SK-N-SH (cell line): Measurements from ENCODE around the gene VPS33B. TPM values are rescaled to one million over a fixed set of nuclear protein-coding genes. Genes with fewer than 3 reads are reported as not detected.
"Not testable (repeated sequence)": the region's sequence is repeated elsewhere in the genome, so short reads cannot be mapped to it uniquely, and the experiment has no call there.

Experiments used
- CTCF ChIA-PET: fragments of 300-600, 350-600 bp; formaldehyde crosslinking; extraction: SDS; loops from one replicate; lab custom pipeline; 2021; lab: Yijun Ruan, JAX
- POLR2A ChIA-PET: fragments of 350-600 bp; sonication (Branson Sonifier 250); formaldehyde crosslinking; extraction: SDS; loops from one replicate; lab custom pipeline; 2020; ENCODE audit warnings: antibody characterized with exemption, inconsistent platforms; lab: Yijun Ruan, JAX
- DNase-seq: peaks from one replicate; pipeline ENCODE4 v3.0.0; 2012
- H2AFZ ChIP-seq: fragments of 200-600 bp; sonication (generic); 2 replicates; pipeline ENCODE4 v1.8.1; 2016; ENCODE audit warnings: antibody characterized with exemption, mild to moderate bottlenecking, low read depth
- H3F3A ChIP-seq: fragments of 200-600 bp; sonication (generic); replicated peaks from 2 replicates; pipeline ENCODE3; 2016; ENCODE audit warnings: antibody characterized with exemption, mild to moderate bottlenecking; ENCODE audit not compliant: insufficient read depth
- H3K27ac ChIP-seq, 2 experiments: fragments of 200-500 bp in 1 of 2; fragments of 200-600 bp in 1 of 2; sonication (Bioruptor generic) in 1 of 2; sonication (generic), shearing (Covaris generic) in 1 of 2; 2 replicates each; pipeline versions ENCODE4 v1.5.1 to v1.6.1; 2014 to 2016; ENCODE audit warnings: low read depth in 2 of 2, inconsistent platforms in 1 of 2, low read length in 1 of 2, mild to moderate bottlenecking in 1 of 2, mixed read lengths in 1 of 2
- H3K27me3 ChIP-seq: fragments of 200-600 bp; sonication (generic), shearing (Covaris generic); 2 replicates; pipeline ENCODE4 v1.6.1; 2016; ENCODE audit warnings: mixed run types; ENCODE audit not compliant: insufficient read depth
- H3K36me3 ChIP-seq, 2 experiments: fragments of 200-500 bp in 1 of 2; fragments of 200-600 bp in 1 of 2; sonication (Bioruptor generic) in 1 of 2; sonication (generic) in 1 of 2; replicated peaks in 1 of 2; 2 replicates each; pipeline versions ENCODE3 to v1.5.1; 2014 to 2016; ENCODE audit warnings: low read length in 1 of 2, mild to moderate bottlenecking in 1 of 2; ENCODE audit not compliant: insufficient read depth in 2 of 2, control insufficient read depth in 1 of 2
- H3K4me1 ChIP-seq, 2 experiments: fragments of 200-500 bp in 1 of 2; fragments of 200-600 bp in 1 of 2; sonication (Bioruptor generic) in 1 of 2; sonication (generic), shearing (Covaris generic) in 1 of 2; 2 replicates each; pipeline versions ENCODE4 v1.5.1 to v1.6.1; 2014 to 2016; ENCODE audit warnings: low read depth in 1 of 2, low read length in 1 of 2, mixed run types in 1 of 2; ENCODE audit not compliant: insufficient read depth in 2 of 2, control insufficient read depth in 1 of 2
- H3K4me2 ChIP-seq: fragments of 200-600 bp; sonication (generic), shearing (Covaris generic); 2 replicates; pipeline ENCODE4 v1.6.1; 2017; ENCODE audit warnings: mixed run types
- H3K4me3 ChIP-seq, 2 experiments: fragments of 200-500 bp in 1 of 2; fragments of 200-600 bp in 1 of 2; sonication (Bioruptor generic) in 1 of 2; sonication (generic), shearing (Covaris generic) in 1 of 2; 2 replicates each; pipeline versions ENCODE4 v1.5.1 to v1.8.1; 2014 to 2016; ENCODE audit warnings: low read depth in 2 of 2, inconsistent platforms in 1 of 2, low read length in 1 of 2, mild to moderate bottlenecking in 1 of 2, mixed read lengths in 1 of 2, moderate library complexity in 1 of 2
- H3K79me2 ChIP-seq: fragments of 200-600 bp; sonication (generic); 2 replicates; pipeline ENCODE4 v1.8.1; 2017; ENCODE audit warnings: mild to moderate bottlenecking; ENCODE audit not compliant: insufficient read depth
- H3K9ac ChIP-seq: fragments of 200-600 bp; sonication (generic); 2 replicates; pipeline ENCODE4 v1.6.1; 2017; ENCODE audit warnings: mixed run types
- H3K9me2 ChIP-seq: fragments of 200-600 bp; sonication (generic); 2 replicates; pipeline ENCODE4 v1.6.1; 2017; ENCODE audit warnings: mixed run types
- H3K9me3 ChIP-seq: fragments of 200-600 bp; sonication (generic); 2 replicates; pipeline ENCODE4 v1.6.1; 2017; ENCODE audit warnings: mixed run types, mild to moderate bottlenecking, moderate library complexity
- H4K20me1 ChIP-seq: fragments of 200-600 bp; sonication (generic); 2 replicates; pipeline ENCODE4 v1.6.1; 2017; ENCODE audit warnings: mild to moderate bottlenecking, mixed run types; ENCODE audit not compliant: insufficient read depth
- ELF1 ChIP-seq: IDR thresholded peaks from 2 replicates; pipeline ENCODE4 v1.4.0; 2012
- EZH2phosphoT487 ChIP-seq: fragments of 200-600 bp; sonication (generic); IDR thresholded peaks from 2 replicates; pipeline ENCODE4 v1.6.1; 2017; ENCODE audit warnings: low read depth, mixed run types, mild to moderate bottlenecking, antibody characterized with exemption, moderate library complexity, borderline replicate concordance
- FOXJ3 ChIP-seq: sonication (generic); formaldehyde crosslinking; IDR thresholded peaks from 2 replicates; pipeline ENCODE4 v1.5.1; 2020; ENCODE audit warnings: mild to moderate bottlenecking, missing genetic modification reagents
- JUND ChIP-seq: IDR thresholded peaks from 2 replicates; pipeline ENCODE4 v1.4.0; 2012
- NRF1 ChIP-seq: IDR thresholded peaks from 2 replicates; pipeline ENCODE4 v1.6.1; 2012; ENCODE audit warnings: low read depth, mild to moderate bottlenecking, low read length
- RAD21 ChIP-seq: IDR thresholded peaks from 2 replicates; pipeline ENCODE4 v1.6.1; 2012; ENCODE audit warnings: mild to moderate bottlenecking, low read length
- RFX5 ChIP-seq: IDR thresholded peaks from 2 replicates; pipeline ENCODE4 v1.6.1; 2012; ENCODE audit warnings: mild to moderate bottlenecking, improper control_type of control experiment, low read length
- SIN3A ChIP-seq: IDR thresholded peaks from 2 replicates; pipeline ENCODE4 v1.6.1; 2012; ENCODE audit warnings: low read depth, mild to moderate bottlenecking, low read length, moderate library complexity, borderline replicate concordance
- SMC3 ChIP-seq: IDR thresholded peaks from 2 replicates; pipeline ENCODE4 v1.6.1; 2012; ENCODE audit warnings: low read depth, low read length, improper control_type of control experiment
- TAF1 ChIP-seq: IDR thresholded peaks from 2 replicates; pipeline ENCODE4 v1.6.1; 2012; ENCODE audit warnings: low read depth, mild to moderate bottlenecking, low read length, moderate library complexity, borderline replicate concordance
- TCF12 ChIP-seq: IDR thresholded peaks from 2 replicates; pipeline ENCODE4 v1.4.0; 2012
- TEAD4 ChIP-seq: IDR thresholded peaks from 2 replicates; pipeline ENCODE4 v1.4.0; 2012; ENCODE audit warnings: mild to moderate bottlenecking, borderline replicate concordance; ENCODE audit not compliant: insufficient read depth
- YY1 ChIP-seq: IDR thresholded peaks from 2 replicates; pipeline ENCODE4 v1.4.0; 2012; ENCODE audit warnings: low read depth, mild to moderate bottlenecking
- WGBS: methylation state at CpG from one replicate; pipeline ENCODE4 v1.1.6; 2017; ENCODE audit warnings: low lambda C conversion rate; 5-methylcytosine and 5-hydroxymethylcytosine counted together
- polyA plus RNA-seq, 3 experiments: library from polyadenylated mRNA; depleted of rRNA; stranded (reverse); fragments of >200 nt; gene quantifications; 2 replicates each; pipeline ENCODE4 v1.2.3, GENCODE V29; 2012
- TF ChIP-seq, protein P1 (sequence below): IDR thresholded peaks from 2 replicates; pipeline ENCODE4 v1.4.0; 2012; ENCODE audit warnings: low read depth, borderline replicate concordance
- TF ChIP-seq, protein P2 (sequence below): IDR thresholded peaks from 2 replicates; pipeline ENCODE4 v1.6.1; 2012; ENCODE audit warnings: mild to moderate bottlenecking, low read depth, low read length, moderate library complexity

The VPS33B gene
- polyA plus RNA-seq, 1 of the 3 experiments (the other 2 are of a cell fraction), result 16.6 TPM

DNA sequence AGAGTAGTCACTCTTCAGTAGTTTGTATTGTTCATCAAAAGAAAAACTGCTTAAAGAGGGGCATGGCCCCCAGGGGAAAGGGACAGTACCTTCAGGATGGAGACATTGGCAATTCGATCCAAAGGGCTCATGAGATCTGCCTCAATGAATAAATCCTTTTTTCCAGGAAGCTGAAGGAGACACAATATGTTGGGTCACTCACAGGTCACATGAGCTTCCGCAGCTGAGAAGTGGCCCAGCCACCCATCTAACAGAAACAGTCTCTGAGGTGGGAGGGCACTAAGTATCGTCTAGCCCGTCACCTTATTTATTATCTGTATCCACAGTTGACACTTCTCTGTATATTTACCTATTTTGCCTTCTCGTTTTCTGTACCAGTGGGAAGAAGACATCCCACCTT lies 4.7 kb downstream of the VPS33B start:
- no peaks in the 10 kb centered on the region for H3K27me3 ChIP-seq
- H4K20me1 ChIP-seq, result no peaks in the 10 kb centered on the region
- DNase-seq, result no peak
- no peak overlapping the region for H3K4me3 ChIP-seq
- CTCF ChIA-PET, result interaction anchor here (0.8 to 3.1 kb wide), 2 partner anchors 32 to 84 kb away, joined by 4 to 12 read pairs; partner anchors contain the start of gene HDDC3
- no peak overlapping the region for H3K27ac ChIP-seq
- no peaks in the 10 kb centered on the region for H3K9me2 ChIP-seq
- POLR2A ChIA-PET, result no interaction called here
- peaks cover 5% of the 10 kb centered on the region for H3F3A ChIP-seq
- H2AFZ ChIP-seq, result no peak overlapping the region
- no peaks in the 10 kb centered on the region for H3K9me3 ChIP-seq
- H3K79me2 ChIP-seq, result peaks cover 64% of the 10 kb centered on the region
- no peak overlapping the region for H3K4me2 ChIP-seq
- H3K4me1 ChIP-seq, result peaks cover 4 to 6% of the 10 kb centered on the region in 2 experiments; a peak in 3 of 4 replicates
- no peak for TF ChIP-seq EZH2phosphoT487
- TF ChIP-seq, protein P1, sequence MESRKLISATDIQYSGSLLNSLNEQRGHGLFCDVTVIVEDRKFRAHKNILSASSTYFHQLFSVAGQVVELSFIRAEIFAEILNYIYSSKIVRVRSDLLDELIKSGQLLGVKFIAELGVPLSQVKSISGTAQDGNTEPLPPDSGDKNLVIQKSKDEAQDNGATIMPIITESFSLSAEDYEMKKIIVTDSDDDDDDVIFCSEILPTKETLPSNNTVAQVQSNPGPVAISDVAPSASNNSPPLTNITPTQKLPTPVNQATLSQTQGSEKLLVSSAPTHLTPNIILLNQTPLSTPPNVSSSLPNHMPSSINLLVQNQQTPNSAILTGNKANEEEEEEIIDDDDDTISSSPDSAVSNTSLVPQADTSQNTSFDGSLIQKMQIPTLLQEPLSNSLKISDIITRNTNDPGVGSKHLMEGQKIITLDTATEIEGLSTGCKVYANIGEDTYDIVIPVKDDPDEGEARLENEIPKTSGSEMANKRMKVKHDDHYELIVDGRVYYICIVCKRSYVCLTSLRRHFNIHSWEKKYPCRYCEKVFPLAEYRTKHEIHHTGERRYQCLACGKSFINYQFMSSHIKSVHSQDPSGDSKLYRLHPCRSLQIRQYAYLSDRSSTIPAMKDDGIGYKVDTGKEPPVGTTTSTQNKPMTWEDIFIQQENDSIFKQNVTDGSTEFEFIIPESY, result no peak
- no peak for TF ChIP-seq RAD21
- TF ChIP-seq SMC3, result no peak
- no peak for TF ChIP-seq NRF1
- no peak for TF ChIP-seq TCF12
- no peak for TF ChIP-seq YY1
- H3K9ac ChIP-seq, result no peak overlapping the region
- 90% methylated on average over 5 of the region's 5 CpGs for WGBS
- H3K36me3 ChIP-seq, result peaks cover 19 to 25% of the 10 kb centered on the region in 2 experiments

DNA sequence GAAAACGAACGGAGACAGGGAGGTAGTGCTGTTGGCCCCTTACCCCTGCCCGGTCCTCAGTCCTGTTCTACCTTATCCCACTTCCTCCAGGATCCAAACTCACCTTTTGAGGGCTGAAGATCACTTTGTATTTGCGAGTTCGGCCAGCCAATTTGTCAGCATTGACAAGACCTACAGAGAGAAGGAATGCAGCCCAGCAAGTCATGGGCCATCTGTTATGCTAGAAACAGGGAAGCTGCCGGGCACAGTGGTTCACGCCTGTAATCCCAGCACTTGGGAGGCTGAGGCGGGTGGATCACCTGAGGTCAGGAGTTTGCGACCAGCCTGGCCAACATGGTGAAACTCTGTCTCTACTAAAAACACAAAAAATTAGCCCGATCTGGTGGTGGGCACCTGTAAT lies 8.7 kb downstream of the VPS33B start:
- ChIA-PET POLR2A (interaction anchor here (0.7 kb wide), 1 partner anchor 143 kb away, joined by 5 read pairs; no protein-coding TSS in a partner anchor), CTCF (interaction anchor here (5.1 kb wide), 1 partner anchor 57 kb away, joined by 17 read pairs; no protein-coding TSS in a partner anchor)
- H3K9me2 ChIP-seq, H3K4me1 ChIP-seq, H3K27me3 ChIP-seq, H3K27ac ChIP-seq, H3K9ac ChIP-seq, H3F3A ChIP-seq, H3K9me3 ChIP-seq, DNase-seq, H2AFZ ChIP-seq, H3K4me3 ChIP-seq, H3K4me2 ChIP-seq, H4K20me1 ChIP-seq: not testable (repeated sequence)
- 94% methylated on average over 10 of the region's 10 CpGs for WGBS
- peaks cover 24% of the 10 kb centered on the region; the same call in 1 of the 2 replicates for H3K79me2 ChIP-seq
- H3K36me3 ChIP-seq, result peaks cover 30 to 48% of the 10 kb centered on the region in 2 experiments

DNA sequence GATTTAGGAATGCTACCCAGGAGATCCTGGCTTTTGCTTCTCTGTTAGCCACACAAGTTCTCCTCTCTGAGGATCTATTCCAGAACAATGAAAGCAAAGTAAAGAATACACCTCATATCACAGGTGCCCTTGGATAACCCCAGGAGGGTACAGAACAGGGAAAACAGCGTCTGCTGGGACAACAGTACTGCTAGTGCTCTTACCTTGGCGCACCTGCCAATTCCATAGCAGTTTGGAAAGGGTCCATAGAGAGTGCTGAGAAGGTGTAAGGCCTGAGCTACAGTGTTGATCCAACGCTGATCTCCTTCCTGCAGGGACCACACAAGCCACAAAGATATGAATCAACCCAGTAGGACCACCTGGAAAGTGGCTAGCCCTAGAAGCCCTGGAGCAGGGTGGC lies 15.1 kb downstream of the VPS33B start:
- DNase-seq, result no peak
- no peaks in the 10 kb centered on the region for H3K9me3 ChIP-seq
- H4K20me1 ChIP-seq, result no peaks in the 10 kb centered on the region
- H3K4me1 ChIP-seq, result no peaks in the 10 kb centered on the region
- H3F3A ChIP-seq, result no peaks in the 10 kb centered on the region
- H3K4me3 ChIP-seq, result no peak overlapping the region
- H3K4me2 ChIP-seq, result no peak overlapping the region
- no peak overlapping the region for H2AFZ ChIP-seq
- POLR2A ChIA-PET, result no interaction called here
- H3K27me3 ChIP-seq, result no peaks in the 10 kb centered on the region
- H3K79me2 ChIP-seq, result no peaks in the 10 kb centered on the region
- CTCF ChIA-PET, result interaction anchor here (0.6 to 1.5 kb wide), 3 partner anchors 13 to 121 kb away, joined by 3 to 5 read pairs (median 4); no protein-coding TSS in a partner anchor
- peaks cover 37 to 59% of the 10 kb centered on the region in 2 experiments for H3K36me3 ChIP-seq
- H3K27ac ChIP-seq, result no peak overlapping the region
- H3K9me2 ChIP-seq, result no peaks in the 10 kb centered on the region
- H3K9ac ChIP-seq, result no peak overlapping the region
- 97% methylated on average over 3 of the region's 3 CpGs for WGBS
- TF ChIP-seq ELF1 (no peak), SIN3A (no peak), SMC3 (no peak), JUND (no peak), TEAD4 (no peak), TAF1 (no peak), RFX5 (no peak), FOXJ3 (CRISPR knock-in tag) (no peak)
- TF ChIP-seq, protein P1, result no peak
- TF ChIP-seq, protein P2, sequence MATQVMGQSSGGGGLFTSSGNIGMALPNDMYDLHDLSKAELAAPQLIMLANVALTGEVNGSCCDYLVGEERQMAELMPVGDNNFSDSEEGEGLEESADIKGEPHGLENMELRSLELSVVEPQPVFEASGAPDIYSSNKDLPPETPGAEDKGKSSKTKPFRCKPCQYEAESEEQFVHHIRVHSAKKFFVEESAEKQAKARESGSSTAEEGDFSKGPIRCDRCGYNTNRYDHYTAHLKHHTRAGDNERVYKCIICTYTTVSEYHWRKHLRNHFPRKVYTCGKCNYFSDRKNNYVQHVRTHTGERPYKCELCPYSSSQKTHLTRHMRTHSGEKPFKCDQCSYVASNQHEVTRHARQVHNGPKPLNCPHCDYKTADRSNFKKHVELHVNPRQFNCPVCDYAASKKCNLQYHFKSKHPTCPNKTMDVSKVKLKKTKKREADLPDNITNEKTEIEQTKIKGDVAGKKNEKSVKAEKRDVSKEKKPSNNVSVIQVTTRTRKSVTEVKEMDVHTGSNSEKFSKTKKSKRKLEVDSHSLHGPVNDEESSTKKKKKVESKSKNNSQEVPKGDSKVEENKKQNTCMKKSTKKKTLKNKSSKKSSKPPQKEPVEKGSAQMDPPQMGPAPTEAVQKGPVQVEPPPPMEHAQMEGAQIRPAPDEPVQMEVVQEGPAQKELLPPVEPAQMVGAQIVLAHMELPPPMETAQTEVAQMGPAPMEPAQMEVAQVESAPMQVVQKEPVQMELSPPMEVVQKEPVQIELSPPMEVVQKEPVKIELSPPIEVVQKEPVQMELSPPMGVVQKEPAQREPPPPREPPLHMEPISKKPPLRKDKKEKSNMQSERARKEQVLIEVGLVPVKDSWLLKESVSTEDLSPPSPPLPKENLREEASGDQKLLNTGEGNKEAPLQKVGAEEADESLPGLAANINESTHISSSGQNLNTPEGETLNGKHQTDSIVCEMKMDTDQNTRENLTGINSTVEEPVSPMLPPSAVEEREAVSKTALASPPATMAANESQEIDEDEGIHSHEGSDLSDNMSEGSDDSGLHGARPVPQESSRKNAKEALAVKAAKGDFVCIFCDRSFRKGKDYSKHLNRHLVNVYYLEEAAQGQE, result no peak
